PFSK-1 (cell line): Measurements from ENCODE around the gene EFCAB6.

Experiments
- FOXP2 ChIP-seq: optimal IDR thresholded peaks from 2 replicates; pipeline ENCODE3; 2011; ENCODE audit warnings: borderline replicate concordance, control low read depth, inconsistent platforms; ENCODE audit not compliant: insufficient read depth; ENCODE audit errors: extremely low read length, extremely low read depth
- POLR2AphosphoS5 ChIP-seq: IDR thresholded peaks from 2 replicates; pipeline ENCODE4 v1.6.1; 2012; ENCODE audit warnings: low read depth, mild to moderate bottlenecking, control low read depth, low read length, moderate library complexity
- SIN3A ChIP-seq: IDR thresholded peaks from 2 replicates; pipeline ENCODE4 v1.6.1; 2012; ENCODE audit warnings: mild to moderate bottlenecking, low read length, moderate library complexity, borderline replicate concordance; ENCODE audit not compliant: insufficient read depth
- TAF1 ChIP-seq: IDR thresholded peaks from 2 replicates; pipeline ENCODE4 v1.6.1; 2012; ENCODE audit warnings: low read length, control low read depth, borderline replicate concordance; ENCODE audit not compliant: insufficient read depth
- TF ChIP-seq, protein P1 (sequence below), 2 experiments: IDR thresholded peaks; 2 replicates each; pipeline versions ENCODE4 v1.6.1 to v1.8.0; 2011 to 2012; ENCODE audit warnings: low read depth in 2 of 2, low read length in 2 of 2, control low read depth in 1 of 2, inconsistent platforms in 1 of 2, mild to moderate bottlenecking in 1 of 2, moderate library complexity in 1 of 2; ENCODE audit not compliant: insufficient read depth in 1 of 2

The EFCAB6 gene

GRCh38 chr22:43829904-43830851, 18.1 kb upstream of the EFCAB6 start:
- TF ChIP-seq SIN3A (no peak), FOXP2 (no peak), TAF1 (no peak), POLR2AphosphoS5 (no peak)
- TF ChIP-seq, protein P1, sequence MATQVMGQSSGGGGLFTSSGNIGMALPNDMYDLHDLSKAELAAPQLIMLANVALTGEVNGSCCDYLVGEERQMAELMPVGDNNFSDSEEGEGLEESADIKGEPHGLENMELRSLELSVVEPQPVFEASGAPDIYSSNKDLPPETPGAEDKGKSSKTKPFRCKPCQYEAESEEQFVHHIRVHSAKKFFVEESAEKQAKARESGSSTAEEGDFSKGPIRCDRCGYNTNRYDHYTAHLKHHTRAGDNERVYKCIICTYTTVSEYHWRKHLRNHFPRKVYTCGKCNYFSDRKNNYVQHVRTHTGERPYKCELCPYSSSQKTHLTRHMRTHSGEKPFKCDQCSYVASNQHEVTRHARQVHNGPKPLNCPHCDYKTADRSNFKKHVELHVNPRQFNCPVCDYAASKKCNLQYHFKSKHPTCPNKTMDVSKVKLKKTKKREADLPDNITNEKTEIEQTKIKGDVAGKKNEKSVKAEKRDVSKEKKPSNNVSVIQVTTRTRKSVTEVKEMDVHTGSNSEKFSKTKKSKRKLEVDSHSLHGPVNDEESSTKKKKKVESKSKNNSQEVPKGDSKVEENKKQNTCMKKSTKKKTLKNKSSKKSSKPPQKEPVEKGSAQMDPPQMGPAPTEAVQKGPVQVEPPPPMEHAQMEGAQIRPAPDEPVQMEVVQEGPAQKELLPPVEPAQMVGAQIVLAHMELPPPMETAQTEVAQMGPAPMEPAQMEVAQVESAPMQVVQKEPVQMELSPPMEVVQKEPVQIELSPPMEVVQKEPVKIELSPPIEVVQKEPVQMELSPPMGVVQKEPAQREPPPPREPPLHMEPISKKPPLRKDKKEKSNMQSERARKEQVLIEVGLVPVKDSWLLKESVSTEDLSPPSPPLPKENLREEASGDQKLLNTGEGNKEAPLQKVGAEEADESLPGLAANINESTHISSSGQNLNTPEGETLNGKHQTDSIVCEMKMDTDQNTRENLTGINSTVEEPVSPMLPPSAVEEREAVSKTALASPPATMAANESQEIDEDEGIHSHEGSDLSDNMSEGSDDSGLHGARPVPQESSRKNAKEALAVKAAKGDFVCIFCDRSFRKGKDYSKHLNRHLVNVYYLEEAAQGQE (IDR thresholded peaks at IDR 0.05; ENCODE audit: insufficient read depth in 1 of 2, low read depth in 2 of 2, low read length in 2 of 2) = no peak

DNA sequence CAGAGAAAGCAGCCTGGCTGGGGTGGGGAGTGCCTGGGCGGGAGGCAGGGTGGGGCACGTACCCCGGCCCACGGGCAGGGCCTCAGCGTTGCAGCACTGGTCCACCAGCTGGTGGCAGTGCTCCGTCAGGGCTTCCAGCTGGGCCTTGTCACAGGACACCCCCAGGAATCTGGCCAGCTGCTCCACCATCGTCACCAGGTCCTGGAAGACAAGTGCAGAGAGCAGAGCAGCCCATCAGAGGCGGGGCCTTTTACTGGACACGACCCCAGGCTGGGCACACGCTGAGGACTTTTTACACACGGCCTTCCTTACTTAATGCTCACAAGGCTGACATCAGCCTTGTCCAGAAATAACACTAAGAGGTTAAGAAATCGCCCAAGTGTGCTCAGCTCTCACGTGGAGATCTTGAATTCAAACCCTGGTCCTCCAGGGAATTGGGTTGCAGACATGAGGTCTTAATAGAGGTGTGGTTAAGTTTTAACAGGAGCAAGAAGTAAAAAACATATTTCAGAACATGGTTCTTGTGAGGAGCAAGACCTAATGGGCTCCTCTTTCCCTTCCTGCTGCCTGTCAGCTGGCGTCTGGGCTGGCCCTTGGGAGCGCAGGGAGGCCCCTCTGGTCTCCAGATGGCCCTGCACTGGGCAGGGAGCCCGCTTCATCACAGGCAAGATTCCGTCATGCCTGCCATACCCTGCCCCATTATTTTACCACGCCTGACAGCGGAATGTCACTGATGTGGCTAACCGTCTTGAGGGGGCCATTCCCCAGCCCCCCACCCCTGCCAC, 17.1 kb upstream of the EFCAB6 start:
- TF ChIP-seq, protein P1 (IDR thresholded peaks at IDR 0.05; ENCODE audit: insufficient read depth in 1 of 2, low read depth in 2 of 2, low read length in 2 of 2) = no peak
- TF ChIP-seq TAF1 (no peak), POLR2AphosphoS5 (no peak), SIN3A (no peak), FOXP2 (no peak)

- no peak for TF ChIP-seq TAF1
- TF ChIP-seq, protein P1 (IDR thresholded peaks at IDR 0.05; ENCODE audit: insufficient read depth in 1 of 2, low read depth in 2 of 2, low read length in 2 of 2) = no peak
- TF ChIP-seq FOXP2 = no peak
- no peak for TF ChIP-seq SIN3A
- no peak for TF ChIP-seq POLR2AphosphoS5
These were observed 16.6 kb upstream of the EFCAB6 start for GRCh38 chr22:43828725-43828997.

DNA sequence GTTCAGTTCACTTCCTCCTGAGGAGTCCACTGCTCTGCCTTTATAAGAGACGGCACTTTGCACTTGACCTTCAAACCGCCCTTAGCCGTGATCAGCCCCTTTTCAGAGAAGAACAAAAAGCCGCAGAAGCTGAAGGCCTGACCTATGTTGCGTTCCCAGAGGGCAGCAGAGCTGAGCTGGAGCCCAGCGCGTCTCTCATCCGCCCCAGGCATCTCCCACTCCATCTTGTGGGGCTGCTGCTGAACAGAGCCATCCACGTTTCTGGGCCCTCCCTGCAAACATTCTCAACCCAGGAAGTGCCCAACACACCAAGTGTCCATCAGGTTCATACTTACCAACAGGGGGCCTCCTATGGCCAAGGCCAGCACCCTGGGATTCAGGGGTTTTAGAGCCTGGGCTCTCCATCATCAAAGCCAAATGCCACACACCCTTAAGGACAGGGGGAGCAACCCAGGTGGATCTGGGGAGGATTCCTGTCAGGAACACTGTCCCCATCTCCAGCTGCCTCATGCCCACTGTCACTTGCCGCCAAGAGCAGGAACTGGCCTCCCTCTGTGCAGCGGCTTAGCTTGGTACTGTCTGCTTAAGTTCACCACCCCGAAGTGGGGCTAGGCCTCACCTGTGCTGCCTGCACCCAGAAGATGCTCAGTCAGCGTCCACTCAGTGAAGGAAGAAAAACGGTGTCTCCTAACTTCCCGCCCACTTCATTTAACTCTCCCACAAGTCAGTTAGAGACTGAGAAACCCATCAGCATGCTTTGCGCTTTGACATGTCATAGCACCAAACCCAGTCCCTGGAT, 16.0 kb upstream of the EFCAB6 start:
- TF ChIP-seq FOXP2 (no peak), POLR2AphosphoS5 (no peak), TAF1 (no peak), SIN3A (no peak)
- TF ChIP-seq, protein P1 (IDR thresholded peaks at IDR 0.05; ENCODE audit: insufficient read depth in 1 of 2, low read depth in 2 of 2, low read length in 2 of 2) = no peak
